ENCODE results near the gene IMP4.
"Not testable (repeated sequence)": the region's sequence is repeated elsewhere in the genome, so short reads cannot be mapped to it uniquely, and the experiment has no call there.

The IMP4 gene, protein sequence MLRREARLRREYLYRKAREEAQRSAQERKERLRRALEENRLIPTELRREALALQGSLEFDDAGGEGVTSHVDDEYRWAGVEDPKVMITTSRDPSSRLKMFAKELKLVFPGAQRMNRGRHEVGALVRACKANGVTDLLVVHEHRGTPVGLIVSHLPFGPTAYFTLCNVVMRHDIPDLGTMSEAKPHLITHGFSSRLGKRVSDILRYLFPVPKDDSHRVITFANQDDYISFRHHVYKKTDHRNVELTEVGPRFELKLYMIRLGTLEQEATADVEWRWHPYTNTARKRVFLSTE

DNA sequence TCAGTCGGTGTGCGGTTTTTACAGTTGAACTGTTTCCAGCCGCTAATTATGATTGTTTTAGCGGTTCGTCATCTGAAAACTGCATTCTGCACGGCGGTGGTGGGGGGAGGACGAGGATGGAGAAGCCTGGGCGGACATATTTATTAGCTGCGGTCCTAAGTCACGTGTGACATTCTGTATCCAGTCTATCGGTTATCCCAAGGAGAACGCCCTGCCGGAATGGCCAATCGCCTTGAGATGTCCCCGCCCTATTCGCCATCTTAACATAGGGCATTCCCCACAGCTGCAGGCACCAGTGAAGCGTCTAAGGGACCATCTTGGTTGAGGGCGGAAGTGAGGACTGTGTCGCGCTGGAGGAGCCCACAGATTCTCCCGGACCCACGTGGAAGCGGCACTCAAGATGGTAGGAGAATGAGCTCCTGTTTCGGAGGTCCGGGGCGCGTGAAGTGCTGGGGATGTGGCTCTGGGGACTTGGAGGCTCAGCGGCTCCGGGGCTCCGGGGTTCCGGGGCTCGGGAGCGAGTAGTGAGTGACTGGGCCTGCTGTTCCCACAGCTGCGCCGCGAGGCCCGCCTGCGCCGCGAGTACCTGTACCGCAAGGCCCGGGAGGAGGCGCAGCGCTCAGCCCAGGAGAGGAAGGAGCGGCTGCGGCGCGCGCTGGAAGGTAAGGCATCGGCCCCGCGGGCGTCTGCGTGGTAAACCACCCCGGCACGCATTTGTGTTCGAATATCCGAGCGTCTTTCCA lies at the start of gene IMP4:
Gene IMP4, plus strand, starts transcription at position 365 of the 743 bp plus-strand sequence. Its CDS starts 36 bp downstream, at position 401.
- peak; percentile 98 for DNase-seq

DNA sequence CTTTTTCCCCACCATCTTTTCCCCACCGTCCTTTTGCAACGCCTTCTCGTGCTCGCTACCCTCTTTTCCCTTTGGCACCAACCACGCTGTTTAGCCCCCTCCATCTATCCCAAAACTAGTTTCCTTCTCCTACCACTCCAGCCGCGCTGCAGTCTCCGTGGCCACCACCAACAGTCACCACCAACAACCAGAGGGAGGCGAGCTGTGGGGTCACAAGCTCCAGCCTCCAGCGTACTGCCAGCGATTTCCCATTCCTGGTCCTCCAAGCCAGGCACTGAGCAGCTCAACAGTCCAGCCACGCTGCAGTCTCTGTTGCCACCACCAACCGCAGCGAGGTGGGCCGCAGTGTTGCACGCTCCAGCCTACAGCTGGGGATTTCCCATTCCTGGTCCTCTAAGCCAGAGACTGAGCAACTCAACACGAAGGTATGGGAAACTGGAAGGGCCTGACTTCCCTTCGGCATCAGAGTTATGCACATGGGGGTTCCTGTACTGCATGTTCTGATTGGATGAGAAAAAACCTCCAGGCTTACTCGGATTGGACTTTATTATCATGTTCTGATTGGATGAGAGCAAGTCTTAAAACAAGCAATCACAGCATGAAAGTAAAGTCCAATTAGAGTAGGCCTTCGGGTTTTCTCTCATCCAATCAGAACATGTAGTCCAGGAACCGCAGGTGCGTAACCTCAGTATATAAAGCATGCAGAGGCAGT lies 42.3 kb upstream of the IMP4 start:
- no peak for DNase-seq

DNA sequence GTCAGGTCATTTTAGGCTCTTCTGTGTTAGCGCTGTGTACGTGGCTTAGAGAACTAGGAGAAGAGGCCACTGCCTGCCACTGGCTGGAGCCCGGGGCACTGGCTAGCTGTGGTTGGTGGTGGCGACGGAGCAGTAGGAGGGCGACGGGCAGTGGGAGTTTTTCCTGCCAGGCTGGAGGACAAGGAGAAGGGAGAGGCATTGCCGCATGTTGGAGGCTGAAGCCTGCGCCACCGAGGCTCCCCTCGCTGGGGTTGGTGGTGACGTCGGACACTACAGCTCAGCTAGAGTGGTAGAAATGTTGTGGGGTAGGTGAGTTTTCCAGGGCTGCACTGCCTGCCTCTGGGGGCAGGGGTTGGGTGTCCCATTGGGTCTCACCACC lies 41.7 kb upstream of the IMP4 start:
- DNase-seq, result no peak

DNA sequence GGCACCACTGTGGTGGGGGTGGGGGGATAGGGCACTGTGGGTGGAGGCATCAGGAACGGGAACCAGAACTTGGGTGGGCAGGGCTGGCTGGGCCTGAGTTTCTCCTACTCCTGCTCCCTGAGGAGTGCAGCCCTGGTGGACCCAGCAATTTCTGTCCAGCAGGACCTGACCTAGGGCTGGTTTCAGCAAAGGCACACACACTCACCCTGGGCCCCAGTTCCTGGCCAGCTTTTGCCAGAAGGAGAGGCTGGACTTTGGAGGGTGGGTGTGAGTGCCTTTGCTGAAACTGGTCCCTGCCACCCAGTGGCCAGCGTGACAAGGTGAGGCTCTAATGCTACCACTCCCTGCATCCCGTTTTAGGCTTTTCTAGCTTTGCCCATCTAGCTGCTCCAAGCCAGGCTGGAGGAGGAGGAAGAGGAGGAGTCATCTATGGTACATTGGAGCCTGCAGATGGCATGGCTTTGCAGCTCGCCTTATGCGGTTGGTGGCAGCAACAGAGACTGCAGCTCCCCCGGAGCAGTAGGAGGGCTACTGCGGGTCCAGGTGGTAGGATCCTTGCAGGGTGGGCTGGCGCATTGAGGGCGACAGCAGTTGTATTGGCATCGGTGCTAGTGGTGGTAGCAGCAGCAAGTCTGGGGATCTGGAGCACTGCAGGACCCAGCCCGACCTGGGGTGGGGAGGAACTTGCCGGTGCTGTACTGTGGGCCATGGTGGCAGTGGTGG lies 40.4 kb upstream of the IMP4 start:
- DNase-seq, result no peak

DNA sequence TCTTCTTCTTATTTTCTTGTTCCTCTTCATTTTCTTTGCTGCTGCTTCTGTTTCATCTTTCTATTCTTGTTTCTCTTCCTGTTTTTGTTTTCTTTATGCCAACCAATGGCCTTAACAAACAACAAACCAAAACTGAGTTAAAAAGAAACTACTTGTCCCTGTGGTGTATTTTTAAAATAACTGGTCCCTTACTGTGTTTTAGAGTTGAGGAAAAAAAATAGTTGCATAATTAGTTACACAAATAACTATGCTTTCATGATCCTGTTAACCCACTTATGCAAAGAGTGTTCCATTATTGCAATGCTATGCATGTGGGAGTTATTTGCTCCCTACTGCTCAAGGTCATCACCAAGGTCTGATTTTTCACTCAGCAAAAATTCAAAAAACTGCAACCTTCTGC lies 39.5 kb upstream of the IMP4 start:
- DNase-seq, result no peak

DNA sequence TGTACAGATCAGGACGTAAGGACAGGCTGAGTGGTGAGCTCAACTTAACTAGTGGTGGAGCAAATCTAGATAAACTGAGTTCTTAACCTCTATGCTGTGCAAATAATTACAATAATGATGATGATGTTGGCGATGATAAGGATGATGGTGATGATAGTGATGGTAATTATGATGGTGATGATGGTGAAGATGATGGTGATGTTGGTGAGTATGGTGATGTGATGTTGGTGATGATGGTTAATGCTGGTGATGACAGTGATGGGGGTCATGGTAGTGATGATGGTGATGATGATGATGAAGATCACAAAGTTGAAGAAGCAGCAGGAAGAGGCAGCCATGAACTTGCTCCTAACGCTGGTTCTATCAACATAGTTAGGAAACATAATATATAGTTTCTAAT lies 38.0 kb upstream of the IMP4 start:
- DNase-seq, result no peak

DNA sequence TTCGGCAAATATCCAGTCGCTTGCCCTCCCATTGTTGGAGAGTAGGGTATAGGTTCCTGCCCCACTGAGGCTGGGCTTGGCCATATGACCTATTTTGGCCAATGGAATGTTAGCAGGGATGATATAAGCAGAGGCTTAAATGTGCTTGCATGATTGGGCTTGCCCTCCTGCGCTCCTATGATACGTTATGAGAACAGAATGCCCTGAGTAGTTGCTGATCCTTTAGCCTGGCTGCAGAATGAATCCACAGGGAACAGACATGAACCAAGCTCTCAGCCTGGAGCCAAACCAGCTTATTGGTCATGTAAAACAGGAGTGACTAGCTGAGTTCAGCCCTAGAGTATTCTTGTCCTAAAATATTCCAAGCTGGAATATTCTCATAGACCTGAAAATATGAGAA lies 34.8 kb upstream of the IMP4 start:
- no peak for DNase-seq

DNA sequence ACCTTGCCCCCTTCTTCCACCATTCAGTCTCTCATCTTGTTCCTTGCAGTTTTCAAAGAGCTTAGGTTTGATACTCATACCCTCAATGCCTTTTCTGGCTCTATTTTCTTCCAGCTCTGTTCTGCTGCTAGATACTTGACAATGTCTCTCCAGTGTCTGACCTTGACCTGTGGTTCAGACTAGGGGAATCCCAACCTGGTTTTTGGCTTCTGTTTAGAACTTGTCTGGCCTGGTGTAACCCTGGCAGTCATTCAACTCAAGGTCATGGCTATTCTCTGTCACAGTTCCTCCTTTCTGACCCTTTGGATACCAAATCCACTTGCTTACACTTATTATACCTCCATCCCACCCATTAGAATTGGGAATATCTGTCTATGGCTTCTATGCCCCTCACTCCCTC lies 31.8 kb upstream of the IMP4 start:
- no peak for DNase-seq

DNA sequence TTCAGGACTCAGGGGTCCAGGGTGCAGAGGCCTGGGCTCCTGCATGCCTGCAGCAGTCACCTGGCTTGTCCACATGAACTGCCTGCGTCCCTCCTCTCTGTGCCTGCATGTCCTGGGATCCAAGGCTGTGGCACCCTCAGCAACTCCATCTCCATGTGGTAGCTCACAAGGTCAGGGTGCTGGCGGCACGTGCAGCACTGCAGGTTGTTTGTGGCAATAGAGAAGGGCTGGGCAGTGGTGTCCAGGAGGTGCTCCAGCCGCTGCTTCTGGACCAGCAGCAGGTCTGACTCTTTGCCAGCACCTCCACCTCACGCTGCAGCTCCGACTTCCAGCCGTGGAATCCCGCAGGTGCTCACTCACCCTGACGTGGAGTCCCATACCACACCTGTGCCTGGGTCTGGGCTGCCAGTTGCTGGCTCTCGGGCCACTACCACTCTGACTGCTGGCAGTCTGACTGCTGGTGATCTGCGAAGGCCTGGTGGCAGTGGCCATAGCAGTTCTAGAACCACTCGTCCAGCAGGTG lies 28.8 kb upstream of the IMP4 start:
- DNase-seq, result no peak

DNA sequence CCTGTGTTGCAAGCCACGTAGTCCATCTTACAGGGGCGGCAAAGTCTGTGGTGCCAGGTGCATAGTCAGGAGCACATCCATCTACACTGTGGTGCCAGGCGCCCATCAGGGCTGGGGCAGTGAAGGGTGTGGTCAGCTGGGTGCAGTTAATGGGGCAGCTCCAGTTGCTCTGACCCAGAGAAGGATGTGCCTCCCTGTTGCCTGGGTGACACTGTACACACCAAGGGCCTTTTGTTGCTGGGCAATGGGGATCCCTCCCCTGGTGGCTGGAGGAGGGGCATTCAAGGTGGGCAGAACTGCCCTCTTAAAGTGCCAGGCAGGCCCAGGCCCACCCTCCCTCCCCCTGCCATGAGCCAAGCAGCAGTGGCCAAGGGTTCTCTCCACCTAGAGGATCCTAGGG lies 28.3 kb upstream of the IMP4 start:
- DNase-seq, result no peak

DNA sequence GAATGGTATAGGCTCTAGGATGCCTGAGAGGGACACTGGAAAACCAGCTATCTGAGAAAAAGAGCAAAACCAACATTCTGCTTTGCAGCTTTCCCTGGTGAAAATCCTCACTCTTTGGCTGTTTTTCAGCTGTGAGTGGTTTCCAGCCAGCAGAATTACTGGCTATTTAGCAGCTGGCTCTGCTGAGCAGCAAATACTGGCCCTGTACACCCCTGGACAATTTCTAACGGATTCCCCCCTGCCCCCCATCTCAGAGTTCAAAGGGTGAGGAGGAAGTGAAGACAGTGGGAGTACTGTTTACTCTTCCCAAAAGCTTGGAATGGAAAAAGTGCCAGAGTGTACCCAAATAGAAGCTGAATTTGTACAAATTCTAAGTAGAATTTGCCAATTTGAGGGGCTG lies 26.1 kb upstream of the IMP4 start:
- DNase-seq, result no peak

DNA sequence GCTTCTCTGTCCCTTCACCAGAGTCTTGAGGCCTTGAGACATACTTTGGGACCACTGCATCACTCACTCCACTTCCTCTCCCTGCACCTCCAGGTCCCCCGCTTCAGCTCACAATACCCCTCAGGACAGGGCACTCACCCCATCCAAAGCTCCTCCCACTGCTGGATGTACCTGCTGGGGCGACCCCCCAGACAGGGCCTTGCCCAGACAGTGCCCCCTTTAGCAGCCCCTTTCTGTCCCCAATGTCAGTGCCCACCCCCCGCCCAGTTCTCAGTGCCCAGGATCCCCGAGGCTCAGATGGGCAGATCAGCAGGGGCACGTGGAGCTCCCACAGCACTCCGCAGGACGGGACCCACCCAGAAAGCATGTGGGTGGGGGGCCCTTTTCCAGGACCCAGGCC lies 23.8 kb upstream of the IMP4 start:
- DNase-seq, result no peak

DNA sequence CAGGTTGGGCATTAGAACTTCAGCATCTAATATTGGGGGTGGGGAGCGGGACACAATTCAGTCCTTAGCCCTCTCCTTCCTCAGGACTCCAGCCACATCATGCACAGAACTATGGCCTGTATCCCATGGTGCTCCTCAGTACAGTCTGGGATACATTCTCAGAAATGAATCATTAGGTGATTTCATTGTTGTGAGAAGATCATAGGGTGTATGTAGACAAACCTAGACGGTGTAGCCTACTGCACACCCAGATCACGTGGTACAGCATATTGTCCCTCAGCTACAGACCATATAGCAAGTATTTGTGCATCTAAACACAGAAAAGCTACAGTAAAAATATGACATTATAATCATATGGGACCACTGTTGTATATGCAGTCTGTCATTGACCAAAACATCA lies 23.2 kb upstream of the IMP4 start:
- DNase-seq, result no peak

DNA sequence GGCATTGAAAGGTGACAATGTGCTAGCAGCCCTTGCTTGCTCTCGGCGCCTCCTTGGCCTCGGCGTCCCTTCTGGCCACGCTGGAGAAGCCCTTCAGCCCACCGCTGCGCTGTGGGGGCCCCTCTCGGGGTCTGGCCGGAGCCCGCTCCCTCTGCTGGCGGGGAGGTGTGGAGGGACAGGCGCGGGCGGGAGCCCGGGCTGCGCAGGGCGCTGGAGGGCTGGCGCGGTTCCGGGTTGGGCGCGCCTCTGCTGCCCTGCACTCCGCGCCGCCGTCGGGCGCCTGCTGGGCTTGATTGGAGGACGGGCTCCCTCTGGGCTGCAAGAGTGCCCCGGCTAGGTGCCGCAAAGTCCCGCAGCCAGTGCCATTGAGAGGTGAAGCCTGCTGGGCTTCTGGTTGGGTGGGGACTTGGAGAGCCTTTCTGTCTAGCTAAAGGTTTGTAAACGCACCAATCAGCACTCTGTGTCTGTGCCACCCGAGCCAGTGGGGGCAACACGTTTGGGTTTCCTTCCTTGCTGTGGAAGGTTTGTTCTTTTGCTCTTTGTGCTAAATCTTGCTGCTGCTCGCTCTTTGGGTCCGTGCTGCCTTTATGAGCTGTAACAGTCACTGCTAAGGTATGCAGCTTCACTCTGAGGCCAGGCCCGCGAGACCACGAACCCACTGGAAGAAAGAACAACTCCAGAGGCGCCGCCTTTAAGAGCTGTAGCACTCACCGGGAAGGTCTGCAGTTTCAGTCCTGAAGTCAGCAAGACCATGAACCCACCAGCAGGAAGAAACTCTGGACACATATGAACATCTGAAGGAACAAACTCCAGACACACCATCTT lies 14.8 kb upstream of the IMP4 start:
- DNase-seq, result peak in 1 of 2 experiments; percentile 40

DNA sequence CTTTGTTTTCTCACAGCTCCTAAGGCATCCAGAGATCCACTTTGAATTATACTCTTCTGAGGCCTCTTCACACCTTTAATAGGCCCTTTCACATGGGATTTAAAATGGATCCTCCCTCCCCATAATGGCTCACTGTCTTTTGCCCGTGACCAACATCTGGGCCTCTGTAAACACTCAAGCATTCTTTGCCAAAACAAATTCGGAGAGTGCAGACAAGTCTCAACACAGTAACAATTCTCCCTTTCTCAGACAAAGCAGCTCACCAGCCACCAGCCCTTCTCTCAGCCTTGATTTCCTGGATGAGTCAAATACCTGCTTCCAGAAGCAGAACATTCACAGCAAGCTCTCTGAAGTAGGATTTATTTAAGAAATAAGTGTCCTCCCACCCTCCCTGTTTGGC lies 14.0 kb upstream of the IMP4 start:
- DNase-seq, result no peak

DNA sequence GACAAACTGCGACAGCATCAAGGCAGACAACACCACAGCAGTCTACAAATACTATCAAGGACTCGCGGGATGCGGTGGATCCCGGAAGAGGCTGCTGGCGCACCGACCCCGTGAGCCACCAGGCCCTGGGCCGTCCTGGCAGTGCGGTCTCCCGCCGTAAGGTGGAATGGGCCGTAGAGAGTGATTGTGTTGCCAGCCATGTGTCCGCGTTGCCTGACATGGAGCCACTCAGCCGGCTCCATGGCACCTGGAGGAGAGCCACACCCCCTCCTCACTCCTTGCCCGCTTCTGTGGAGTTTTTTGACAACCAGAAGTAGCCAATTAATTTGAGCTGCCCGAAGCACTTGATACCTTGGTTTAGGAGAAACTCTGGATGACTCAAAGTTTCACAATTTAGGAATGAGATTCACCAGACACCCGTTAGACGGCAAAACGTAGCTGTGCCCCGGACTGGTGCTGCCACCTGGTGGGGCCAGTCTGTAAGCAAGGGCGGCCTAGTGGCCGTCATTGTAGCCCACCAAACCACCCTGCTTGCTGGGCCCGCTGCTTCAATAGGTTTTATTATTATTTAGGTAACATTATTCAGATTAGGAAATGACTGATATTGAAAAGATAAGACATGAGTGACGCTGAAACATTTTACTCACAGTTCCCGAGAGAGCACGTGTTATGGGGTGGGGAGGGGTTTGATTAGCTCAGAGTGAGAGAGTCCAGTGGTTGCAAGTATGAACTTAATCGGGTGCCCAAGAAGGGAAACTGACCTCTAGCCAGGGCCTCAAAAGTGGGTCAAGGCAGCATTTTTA lies 10.2 kb upstream of the IMP4 start:
- DNase-seq, result peak; percentile 39 to 44

DNA sequence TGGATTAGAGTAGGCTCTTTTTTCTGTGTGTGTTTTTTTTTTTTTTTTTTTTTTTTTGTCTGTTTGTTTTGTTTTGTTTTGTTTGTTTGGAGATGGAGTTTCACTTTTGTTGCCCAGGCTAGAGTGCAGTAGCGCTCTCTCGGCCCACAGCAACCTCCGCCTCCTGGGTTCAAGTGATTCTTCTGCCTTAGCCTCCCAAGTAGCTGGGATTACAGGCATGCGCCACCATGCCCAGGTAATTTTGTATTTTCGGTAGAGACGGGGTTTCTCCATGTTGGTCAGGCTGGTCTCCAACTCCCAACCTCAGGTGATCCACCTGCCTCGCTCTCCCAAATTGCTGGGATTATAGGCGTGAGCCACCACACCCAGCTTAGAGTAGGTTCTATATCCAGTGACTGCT lies 9.4 kb upstream of the IMP4 start:
- DNase-seq, result not testable (repeated sequence)

DNA sequence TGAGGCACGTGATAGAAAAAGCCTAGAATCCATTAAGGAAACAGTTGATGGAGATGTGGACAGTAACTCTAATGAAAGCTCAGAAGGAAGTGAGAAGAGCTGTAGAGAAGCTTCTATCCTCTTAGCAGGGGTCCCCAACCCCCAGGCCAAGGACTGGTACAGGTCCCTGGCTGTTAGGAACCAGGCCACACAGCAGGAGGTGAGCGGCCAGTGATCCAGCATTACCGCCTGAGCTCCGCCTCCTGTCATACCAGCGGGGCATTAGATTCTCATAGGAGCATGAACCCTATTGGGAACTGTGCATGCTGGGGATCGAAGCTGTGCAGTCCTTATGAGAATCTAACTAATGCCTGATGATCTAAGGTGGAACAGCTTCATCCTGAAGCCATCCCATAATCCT lies 8.7 kb upstream of the IMP4 start:
- no peak for DNase-seq

DNA sequence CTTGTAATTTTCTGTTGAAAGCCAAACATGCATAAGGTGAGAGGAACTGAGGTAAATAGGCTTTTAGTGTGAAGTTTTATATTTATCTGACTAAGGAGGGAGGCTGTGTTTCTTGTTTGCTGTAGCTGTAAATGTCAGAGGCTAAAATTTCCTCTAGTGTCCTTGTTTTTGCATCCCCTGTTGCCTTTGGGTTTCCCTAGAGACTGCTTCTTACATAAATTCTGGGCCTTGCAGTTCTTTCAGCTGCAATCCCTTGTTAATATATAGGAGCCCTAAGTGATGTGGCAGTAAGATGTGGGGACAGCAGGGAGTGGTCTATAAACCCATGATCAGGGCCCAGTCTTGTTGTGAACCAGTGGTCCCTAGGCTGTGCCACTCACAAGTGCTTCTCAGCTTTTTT lies 7.5 kb upstream of the IMP4 start:
- DNase-seq, result no peak

DNA sequence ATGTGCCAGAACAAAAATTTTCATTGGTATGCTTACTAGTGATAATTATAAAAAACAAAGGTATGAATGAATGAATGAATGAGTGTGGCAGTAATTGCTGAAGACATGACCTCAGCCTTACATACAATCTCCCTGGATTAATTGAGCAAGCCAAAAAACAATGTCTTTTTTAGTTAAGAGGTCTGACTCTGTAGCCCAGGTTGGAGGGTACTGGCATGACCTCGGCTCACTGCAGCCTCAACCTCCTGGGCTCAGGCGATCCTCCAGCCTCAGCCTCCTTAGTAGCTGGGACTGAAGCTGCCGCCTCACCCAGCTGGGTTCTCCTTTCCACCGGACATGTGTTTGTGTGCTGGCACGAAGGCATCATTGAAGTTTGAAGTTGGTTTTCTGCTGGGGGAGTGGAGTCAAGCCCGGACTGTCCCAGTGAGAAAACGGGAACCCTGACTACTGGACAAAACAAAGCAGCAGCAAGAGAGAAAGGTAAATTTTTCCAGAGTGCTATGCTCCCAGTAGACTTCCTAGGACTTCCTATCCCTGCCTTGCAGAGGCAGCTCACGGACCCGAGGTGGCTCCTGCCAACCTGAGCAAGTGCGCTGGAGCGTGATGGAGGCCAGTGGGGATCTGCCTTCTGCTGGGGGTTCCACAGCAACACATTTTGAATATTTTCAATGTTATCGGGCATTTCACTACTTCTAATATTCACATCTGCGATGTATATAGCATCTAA lies 6.4 kb upstream of the IMP4 start:
- peak; percentile 50 to 57 for DNase-seq

Measured in SHP77 (cell line).